Chondrocyte (in vitro differentiated cells): ENCODE data around the gene FLYWCH1. TPM values are rescaled to one million over a fixed set of nuclear protein-coding genes. Genes with fewer than 3 reads are reported as not detected.
A peak's percentile ranks its signal among the peaks of the same experiment; 100 is the strongest.

Experiments used
- DNase-seq: peaks from one replicate; pipeline ENCODE4 v3.0.0; 2021; ENCODE audit warnings: mixed read lengths, low spot score
- H3K27ac Mint-ChIP-seq: one replicate; pipeline ENCODE4 v1.8.0; 2021; ENCODE audit warnings: mild to moderate bottlenecking, moderate library complexity, mixed read lengths; ENCODE audit not compliant: unreplicated experiment
- H3K27me3 Mint-ChIP-seq: 2 replicates; pipeline ENCODE4 v1.8.0; 2021; ENCODE audit warnings: low read depth, mixed read lengths
- H3K36me3 Mint-ChIP-seq: 2 replicates; pipeline ENCODE4 v1.8.0; 2021; ENCODE audit warnings: low read depth, mixed read lengths
- H3K4me1 Mint-ChIP-seq: 2 replicates; pipeline ENCODE4 v1.8.0; 2021; ENCODE audit warnings: low read depth, mild to moderate bottlenecking, mixed read lengths
- H3K4me3 Mint-ChIP-seq: one replicate; pipeline ENCODE4 v1.8.0; 2021; ENCODE audit warnings: mild to moderate bottlenecking, moderate library complexity, mixed read lengths; ENCODE audit not compliant: unreplicated experiment
- H3K9me3 Mint-ChIP-seq: 2 replicates; pipeline ENCODE4 v1.8.0; 2021; ENCODE audit warnings: low read depth, mixed read lengths
- CTCF ChIP-seq: fragments of 200-600 bp; sonication (generic); IDR thresholded peaks from 2 replicates; pipeline ENCODE4 v1.5.0; 2021; ENCODE audit warnings: antibody characterized with exemption, mild to moderate bottlenecking, moderate library complexity
- total RNA-seq: library from RNA; stranded (reverse); gene quantifications from 3 replicates; pipeline ENCODE4 v1.2.1, GENCODE V29; 2021

FLYWCH1 gene
- total RNA-seq, 1 donor from 2014 or later: 47.1 TPM

- Mint-ChIP-seq H3K4me1 (peaks cover 8% of the 10 kb centered on the region), H3K27me3 (peaks cover 22% of the 10 kb centered on the region), H3K4me3 (no peak overlapping the region), H3K36me3 (no peaks in the 10 kb centered on the region), H3K9me3 (no peaks in the 10 kb centered on the region), H3K27ac (no peak overlapping the region)
- no peak for DNase-seq
- no peak for TF ChIP-seq CTCF
Measured at GRCh38 chr16:2959206-2959605, 47.5 kb downstream of the FLYWCH1 start.

- TF ChIP-seq CTCF: no peak
- Mint-ChIP-seq H3K27ac (no peak overlapping the region), H3K36me3 (no peaks in the 10 kb centered on the region), H3K27me3 (peaks cover 22% of the 10 kb centered on the region), H3K4me3 (no peak overlapping the region), H3K9me3 (no peaks in the 10 kb centered on the region), H3K4me1 (peaks cover 8% of the 10 kb centered on the region)
- no peak for DNase-seq
Measured at GRCh38 chr16:2960183-2961010, 48.7 kb downstream of the FLYWCH1 start.

GRCh38 chr16:2962334-2963073 is 50.8 kb downstream of the FLYWCH1 start:
- no peak overlapping the region for H3K27ac Mint-ChIP-seq
- peaks cover 8% of the 10 kb centered on the region for H3K4me1 Mint-ChIP-seq
- no peaks in the 10 kb centered on the region for H3K36me3 Mint-ChIP-seq
- TF ChIP-seq CTCF: no peak
- DNase-seq: peak; percentile 83
- H3K9me3 Mint-ChIP-seq: no peaks in the 10 kb centered on the region
- H3K4me3 Mint-ChIP-seq: no peak overlapping the region
- H3K27me3 Mint-ChIP-seq: peaks cover 20% of the 10 kb centered on the region

GRCh38 chr16:2963074-2963722 is 51.5 kb downstream of the FLYWCH1 start:
- H3K36me3 Mint-ChIP-seq: no peaks in the 10 kb centered on the region
- TF ChIP-seq CTCF: no peak
- H3K4me1 Mint-ChIP-seq: peaks cover 10% of the 10 kb centered on the region
- peaks cover 20% of the 10 kb centered on the region for H3K27me3 Mint-ChIP-seq
- H3K27ac Mint-ChIP-seq: no peak overlapping the region
- H3K9me3 Mint-ChIP-seq: no peaks in the 10 kb centered on the region
- peak overlapping the region; percentile 60 for H3K4me3 Mint-ChIP-seq
- DNase-seq: no peak
